Measurements from ENCODE around the gene CYP1B1. TPM values are rescaled to one million over a fixed set of nuclear protein-coding genes. Genes with fewer than 3 reads are reported as not detected.

Gene CYP1B1
- total RNA-seq, 1 experiment from 2014 or later = 2.6 TPM

GRCh38 chr2:38091760-38092159, 15.8 kb upstream of the CYP1B1 start:
- no TSS peak for BruUV-seq (replicated peaks)
- no peaks in the 10 kb centered on the region for H3K9me3 ChIP-seq (ENCODE audit: control insufficient read depth in 1 of 2, insufficient read depth in 1 of 2, low read depth in 1 of 2, low read length in 2 of 2)
- ATAC-seq = no peak
- DNase-seq (ENCODE audit: low read depth, low spot score) = no peak
- H3K9me2 ChIP-seq (ENCODE audit: insufficient read depth) = no peaks in the 10 kb centered on the region
- H2AFZ ChIP-seq (ENCODE audit: low read depth, low read length, poor library complexity, severe bottlenecking) = no peak overlapping the region
- no peak overlapping the region for H3K4me2 ChIP-seq (ENCODE audit: low read length)
- POLR2A ChIA-PET = no interaction called here
- RAD21 ChIA-PET (ENCODE audit: low non-redundant PET in 1 of 2, low total read pairs in 2 of 2, uncharacterized antibody in 2 of 2, unreplicated experiment in 2 of 2) = no interaction called here
- H3K9ac ChIP-seq (ENCODE audit: low read length) = no peak overlapping the region
- no peaks in the 10 kb centered on the region for H3K36me3 ChIP-seq (ENCODE audit: control insufficient read depth in 1 of 2, insufficient read depth in 2 of 2, low read length in 2 of 2)
- H3K79me2 ChIP-seq (ENCODE audit: insufficient read depth, low read length) = no peaks in the 10 kb centered on the region
- no peaks in the 10 kb centered on the region for H4K20me1 ChIP-seq (ENCODE audit: insufficient read depth)
- H3K4me1 ChIP-seq (ENCODE audit: control insufficient read depth in 1 of 2, insufficient read depth in 2 of 2, low read length in 2 of 2) = no peaks in the 10 kb centered on the region
- H3K4me3 ChIP-seq (replicated peaks in 1 of 2; ENCODE audit: low read depth in 1 of 2, low read length in 2 of 2) = no peak overlapping the region
- intact Hi-C loops (cut with micrococcal nuclease) = no loop called here
- H3K27me3 ChIP-seq (ENCODE audit: insufficient read depth, low read length) = no peaks in the 10 kb centered on the region; the same call in 1 of the 2 replicates
- no peak overlapping the region for H3K27ac ChIP-seq (ENCODE audit: low read depth, low read length)
- no peak for TF ChIP-seq JUND (IDR thresholded peaks at IDR 0.05)
- TF ChIP-seq REST (IDR thresholded peaks at IDR 0.05; ENCODE audit: low read depth) = no peak
- no peak for TF ChIP-seq FOSL1 (IDR thresholded peaks at IDR 0.05; ENCODE audit: low read depth)
- no peak for TF ChIP-seq ELF1 (IDR thresholded peaks at IDR 0.05; ENCODE audit: borderline replicate concordance, low read depth)
- TF ChIP-seq ZBTB33 (IDR thresholded peaks at IDR 0.05; ENCODE audit: extremely low read depth, insufficient replicate concordance, low read length) = no peak
- TF ChIP-seq EGR1 (IDR thresholded peaks at IDR 0.05; ENCODE audit: low read depth) = no peak
- TF ChIP-seq SP1 (IDR thresholded peaks at IDR 0.05; ENCODE audit: low read depth) = no peak
- TF ChIP-seq EZH2 (IDR thresholded peaks at IDR 0.05) = no peak
- CTCF ChIA-PET = no interaction called here
